PC-9 (cell line): ENCODE data around the gene HMOX2. TPM values are rescaled to one million over a fixed set of nuclear protein-coding genes. Genes with fewer than 3 reads are reported as not detected.

Experiments used
- BruUV-seq: library from RNA; stranded (reverse); fragments of 400-500 nt; replicated peaks from 2 replicates; lab custom pipeline; 2021; lab: Mats Ljungman, UMichigan
- CTCF ChIA-PET: fragments of 300-600 bp; sonication (Branson Sonifier 250); formaldehyde crosslinking; loops from one replicate; lab custom pipeline; 2022; ENCODE audit warnings: antibody characterized with exemption; lab: Charles Lee
- POLR2A ChIA-PET: fragments of 300-600 bp; sonication (Branson Sonifier 250); formaldehyde crosslinking; loops from one replicate; lab custom pipeline; 2022; ENCODE audit warnings: antibody characterized with exemption; ENCODE audit not compliant: unreplicated experiment; lab: Charles Lee
- DNase-seq, 2 experiments: peaks; one replicate each; pipeline versions ENCODE4 v3.0.0 to v3.0.0-alpha.2; 2015 to 2022; ENCODE audit warnings: mixed read lengths in 1 of 2
- H2AFZ ChIP-seq: fragments of 200-600 bp; sonication (generic); 2 replicates; pipeline ENCODE4 v1.8.1; 2017; ENCODE audit warnings: antibody characterized with exemption
- H3F3A ChIP-seq: fragments of 200-600 bp; sonication (generic); 2 replicates; pipeline ENCODE4 v1.8.1; 2017; ENCODE audit warnings: antibody characterized with exemption, mild to moderate bottlenecking, low read depth; ENCODE audit not compliant: insufficient read depth
- H3K27ac ChIP-seq: fragments of 200-600 bp; sonication (generic); 2 replicates; pipeline ENCODE4 v1.6.1; 2016; ENCODE audit warnings: mixed run types
- H3K27me3 ChIP-seq: fragments of 200-600 bp; sonication (generic); 2 replicates; pipeline ENCODE4 v1.6.1; 2016; ENCODE audit warnings: low read depth, mixed run types; ENCODE audit not compliant: insufficient read depth
- H3K36me3 ChIP-seq: fragments of 200-600 bp; sonication (generic); 2 replicates; pipeline ENCODE4 v1.6.1; 2016; ENCODE audit warnings: low read depth, mixed run types
- H3K4me1 ChIP-seq: fragments of 200-600 bp; sonication (generic); replicated peaks from 2 replicates; pipeline ENCODE4 v1.6.1; 2016; ENCODE audit warnings: mixed run types; ENCODE audit not compliant: insufficient read depth
- H3K4me2 ChIP-seq: fragments of 200-600 bp; sonication (generic); 2 replicates; pipeline ENCODE4 v1.6.1; 2017; ENCODE audit warnings: mixed run types
- H3K4me3 ChIP-seq: fragments of 200-600 bp; sonication (generic); 2 replicates; pipeline ENCODE4 v1.6.1; 2016; ENCODE audit warnings: mixed run types
- H3K79me2 ChIP-seq: fragments of 200-600 bp; sonication (generic); 2 replicates; pipeline ENCODE4 v1.6.1; 2017; ENCODE audit warnings: low read depth, mixed run types
- H3K9me2 ChIP-seq: fragments of 200-600 bp; sonication (generic); 2 replicates; pipeline ENCODE4 v1.8.1; 2017; ENCODE audit warnings: mild to moderate bottlenecking; ENCODE audit not compliant: insufficient read depth
- H3K9me3 ChIP-seq: fragments of 200-600 bp; sonication (generic); 2 replicates; pipeline ENCODE4 v1.8.1; 2016; ENCODE audit warnings: low read depth; ENCODE audit not compliant: insufficient read depth
- H4K20me1 ChIP-seq: fragments of 200-600 bp; sonication (generic); 2 replicates; pipeline ENCODE4 v1.8.1; 2017; ENCODE audit not compliant: insufficient read depth
- CTCF ChIP-seq: fragments of 200-600 bp; sonication (generic); conservative IDR thresholded peaks from 2 replicates; pipeline ENCODE4 v1.6.1; 2017; ENCODE audit warnings: mixed run types, antibody characterized with exemption, mild to moderate bottlenecking, moderate library complexity
- EZH2 ChIP-seq: fragments of 200-600 bp; sonication (generic); IDR thresholded peaks from 2 replicates; pipeline ENCODE4 v1.8.0; 2017; ENCODE audit warnings: antibody characterized with exemption, low read depth
- intact Hi-C: fragments of 100-400 bp; cut with micrococcal nuclease; formaldehyde crosslinking; loops from one replicate; pipeline ENCODE4 v1.10.0; 2022; ENCODE audit not compliant: unreplicated experiment
- total RNA-seq: library from RNA; stranded (reverse); gene quantifications from 2 replicates; pipeline ENCODE4 v1.2.3, GENCODE V29; 2021

Gene HMOX2
- total RNA-seq, 1 experiment from 2014 or later, result 68.1 TPM

GRCh38 chr16:4471869-4472268, 4.3 kb upstream of the HMOX2 start:
- Histone ChIP-seq H3K4me3 (no peak overlapping the region), H3K79me2 (peaks cover 46% of the 10 kb centered on the region), H3K4me2 (no peak overlapping the region), H3K4me1 (peaks cover 17% of the 10 kb centered on the region), H3K36me3 (no peaks in the 10 kb centered on the region), H3K9me2 (no peaks in the 10 kb centered on the region), H3K9me3 (no peaks in the 10 kb centered on the region), H2AFZ (no peak overlapping the region), H4K20me1 (no peaks in the 10 kb centered on the region; the same call in 1 of the 2 replicates), H3F3A (peaks cover 36% of the 10 kb centered on the region; the same call in 1 of the 2 replicates), H3K27me3 (no peaks in the 10 kb centered on the region), H3K27ac (no peak overlapping the region)
- BruUV-seq, result no TSS peak
- intact Hi-C loops, result no loop called here
- POLR2A ChIA-PET, result interaction anchor here (0.6 kb wide), 1 partner anchor 57 kb away, joined by 9 read pairs; no protein-coding TSS in a partner anchor
- CTCF ChIA-PET, result no interaction called here
- no peak for TF ChIP-seq CTCF
- TF ChIP-seq EZH2, result no peak
- no peak for DNase-seq

DNA sequence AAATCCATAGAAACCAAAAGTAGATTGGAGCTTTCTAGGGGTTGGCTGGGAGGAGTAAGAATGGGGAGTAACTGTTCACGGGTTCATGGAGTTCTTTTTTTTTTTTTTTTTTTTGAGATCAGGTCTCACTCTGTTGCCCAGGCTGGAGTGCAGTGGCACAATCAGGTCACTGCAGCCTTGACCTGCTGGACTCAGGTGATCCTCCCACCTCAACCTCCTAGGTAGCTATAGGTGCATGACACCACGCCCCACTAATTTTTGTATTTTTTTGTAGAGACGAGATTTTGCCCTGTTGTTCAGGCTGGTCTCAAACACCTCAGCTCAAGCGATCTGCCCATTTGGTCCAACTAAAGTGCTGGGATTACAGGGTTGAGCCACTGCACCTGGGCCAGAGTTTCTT, 3.3 kb upstream of the HMOX2 start:
- Histone ChIP-seq H3K4me1 (peaks cover 21% of the 10 kb centered on the region), H3K27me3 (no peaks in the 10 kb centered on the region), H3K36me3 (no peaks in the 10 kb centered on the region), H3K9me2 (no peaks in the 10 kb centered on the region), H3K27ac (no peak overlapping the region), H3K4me3 (peak overlapping the region; percentile 96; the same call in 1 of the 2 replicates), H4K20me1 (no peaks in the 10 kb centered on the region; the same call in 1 of the 2 replicates), H2AFZ (no peak overlapping the region), H3K79me2 (peaks cover 50% of the 10 kb centered on the region), H3F3A (peaks cover 45% of the 10 kb centered on the region; the same call in 1 of the 2 replicates), H3K4me2 (peak overlapping the region; percentile 91), H3K9me3 (no peaks in the 10 kb centered on the region)
- CTCF ChIA-PET, result interaction anchor here (0.7 kb wide), 1 partner anchor 80 kb away, joined by 19 read pairs; no protein-coding TSS in a partner anchor
- POLR2A ChIA-PET, result interaction anchor here (0.6 kb wide), 1 partner anchor 328 kb away, joined by 4 read pairs; no protein-coding TSS in a partner anchor
- TF ChIP-seq CTCF (no peak), EZH2 (no peak)
- no peak for DNase-seq
- intact Hi-C loops, result no loop called here
- BruUV-seq, result no TSS peak

GRCh38 chr16:4474192-4474961, 1.8 kb upstream of the HMOX2 start, which contains the start of gene NMRAL1:
TSS of gene NMRAL1 (minus strand) at chr16:4474625. CDS start at chr16:4474132, 493 bp downstream.
- H3K4me2 ChIP-seq, result peak within 1 kb of the TSS; percentile 91
- H3K36me3 ChIP-seq, result no peaks in the 10 kb centered on the region
- H2AFZ ChIP-seq, result peak within 1 kb of the TSS; percentile 83
- POLR2A ChIA-PET, result interaction anchor here (0.6 kb wide), 1 partner anchor 139 kb away, joined by 5 read pairs; no protein-coding TSS in a partner anchor
- peak; percentile 92 to 97 for DNase-seq
- CTCF ChIA-PET, result no interaction called here
- intact Hi-C loops, result no loop called here
- BruUV-seq, result no TSS peak
- TF ChIP-seq CTCF (no peak), EZH2 (no peak)
- H3K27me3 ChIP-seq, result no peaks in the 10 kb centered on the region
- peaks cover 65% of the 10 kb centered on the region for H3K79me2 ChIP-seq
- no peaks in the 10 kb centered on the region for H3K9me3 ChIP-seq
- peak within 1 kb of the TSS; percentile 71 for H3K27ac ChIP-seq
- peaks cover 45% of the 10 kb centered on the region; the same call in 1 of the 2 replicates for H3F3A ChIP-seq
- peak within 1 kb of the TSS; percentile 96 for H3K4me3 ChIP-seq
- no peaks in the 10 kb centered on the region for H3K9me2 ChIP-seq
- H4K20me1 ChIP-seq, result no peaks in the 10 kb centered on the region; the same call in 1 of the 2 replicates
- peaks cover 27% of the 10 kb centered on the region for H3K4me1 ChIP-seq
